ENCODE measurements around the gene TFDP2.

DNA sequence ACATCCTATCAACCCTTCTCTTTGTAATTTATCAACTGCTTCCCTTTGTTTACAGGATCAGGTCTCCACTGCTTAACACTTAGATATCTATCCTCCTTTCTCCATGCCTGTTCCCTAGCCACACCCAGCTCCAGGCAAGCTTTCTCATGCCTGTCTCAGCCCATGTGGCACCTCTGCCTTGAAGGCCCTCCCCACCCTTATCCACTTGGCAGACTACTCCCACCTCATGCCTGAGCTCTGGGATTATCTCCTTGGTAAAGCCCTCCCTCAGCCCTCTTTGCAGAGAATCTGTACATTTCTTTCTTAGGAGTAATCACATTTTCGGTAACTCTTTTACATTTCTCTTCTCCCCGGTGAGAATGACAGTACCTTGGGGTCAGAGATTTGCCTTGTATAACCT is 176.9 kb downstream of the TFDP2 start:
- TF ChIP-seq, protein P1, sequence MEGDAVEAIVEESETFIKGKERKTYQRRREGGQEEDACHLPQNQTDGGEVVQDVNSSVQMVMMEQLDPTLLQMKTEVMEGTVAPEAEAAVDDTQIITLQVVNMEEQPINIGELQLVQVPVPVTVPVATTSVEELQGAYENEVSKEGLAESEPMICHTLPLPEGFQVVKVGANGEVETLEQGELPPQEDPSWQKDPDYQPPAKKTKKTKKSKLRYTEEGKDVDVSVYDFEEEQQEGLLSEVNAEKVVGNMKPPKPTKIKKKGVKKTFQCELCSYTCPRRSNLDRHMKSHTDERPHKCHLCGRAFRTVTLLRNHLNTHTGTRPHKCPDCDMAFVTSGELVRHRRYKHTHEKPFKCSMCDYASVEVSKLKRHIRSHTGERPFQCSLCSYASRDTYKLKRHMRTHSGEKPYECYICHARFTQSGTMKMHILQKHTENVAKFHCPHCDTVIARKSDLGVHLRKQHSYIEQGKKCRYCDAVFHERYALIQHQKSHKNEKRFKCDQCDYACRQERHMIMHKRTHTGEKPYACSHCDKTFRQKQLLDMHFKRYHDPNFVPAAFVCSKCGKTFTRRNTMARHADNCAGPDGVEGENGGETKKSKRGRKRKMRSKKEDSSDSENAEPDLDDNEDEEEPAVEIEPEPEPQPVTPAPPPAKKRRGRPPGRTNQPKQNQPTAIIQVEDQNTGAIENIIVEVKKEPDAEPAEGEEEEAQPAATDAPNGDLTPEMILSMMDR (IDR thresholded peaks at IDR 0.05), result no peak
- no peak for TF ChIP-seq ZNF263 (CRISPR knock-in tag; IDR thresholded peaks at IDR 0.05; ENCODE audit: low read depth)
- no peak for TF ChIP-seq RELA (CRISPR knock-in tag; IDR thresholded peaks at IDR 0.05; ENCODE audit: borderline replicate concordance)
- TF ChIP-seq, protein P2, sequence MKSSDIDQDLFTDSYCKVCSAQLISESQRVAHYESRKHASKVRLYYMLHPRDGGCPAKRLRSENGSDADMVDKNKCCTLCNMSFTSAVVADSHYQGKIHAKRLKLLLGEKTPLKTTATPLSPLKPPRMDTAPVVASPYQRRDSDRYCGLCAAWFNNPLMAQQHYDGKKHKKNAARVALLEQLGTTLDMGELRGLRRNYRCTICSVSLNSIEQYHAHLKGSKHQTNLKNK (CRISPR knock-in tag; IDR thresholded peaks at IDR 0.05), result no peak

All from WTC11 (cell line).